OCI-LY7 (cell line): Measurements from ENCODE around the gene MAGIX.

Source experiments
- EZH2phosphoT487 ChIP-seq: fragments of 200-600 bp; sonication (generic); IDR thresholded peaks from 2 replicates; pipeline ENCODE4 v1.6.1; 2018; ENCODE audit warnings: low read depth, borderline replicate concordance, mild to moderate bottlenecking, mixed run types, antibody characterized with exemption, low read length, moderate library complexity, mixed read lengths
- TF ChIP-seq, protein P1 (sequence below): fragments of 200-600 bp; sonication (generic); conservative IDR thresholded peaks from 2 replicates; pipeline ENCODE4 v1.5.1; 2014; ENCODE audit warnings: mild to moderate bottlenecking, antibody characterized with exemption, low read length, moderate library complexity, mixed read lengths

- TF ChIP-seq, protein P1, sequence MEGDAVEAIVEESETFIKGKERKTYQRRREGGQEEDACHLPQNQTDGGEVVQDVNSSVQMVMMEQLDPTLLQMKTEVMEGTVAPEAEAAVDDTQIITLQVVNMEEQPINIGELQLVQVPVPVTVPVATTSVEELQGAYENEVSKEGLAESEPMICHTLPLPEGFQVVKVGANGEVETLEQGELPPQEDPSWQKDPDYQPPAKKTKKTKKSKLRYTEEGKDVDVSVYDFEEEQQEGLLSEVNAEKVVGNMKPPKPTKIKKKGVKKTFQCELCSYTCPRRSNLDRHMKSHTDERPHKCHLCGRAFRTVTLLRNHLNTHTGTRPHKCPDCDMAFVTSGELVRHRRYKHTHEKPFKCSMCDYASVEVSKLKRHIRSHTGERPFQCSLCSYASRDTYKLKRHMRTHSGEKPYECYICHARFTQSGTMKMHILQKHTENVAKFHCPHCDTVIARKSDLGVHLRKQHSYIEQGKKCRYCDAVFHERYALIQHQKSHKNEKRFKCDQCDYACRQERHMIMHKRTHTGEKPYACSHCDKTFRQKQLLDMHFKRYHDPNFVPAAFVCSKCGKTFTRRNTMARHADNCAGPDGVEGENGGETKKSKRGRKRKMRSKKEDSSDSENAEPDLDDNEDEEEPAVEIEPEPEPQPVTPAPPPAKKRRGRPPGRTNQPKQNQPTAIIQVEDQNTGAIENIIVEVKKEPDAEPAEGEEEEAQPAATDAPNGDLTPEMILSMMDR, result no peak
- TF ChIP-seq EZH2phosphoT487, result no peak
These were observed 50.3 kb downstream of the MAGIX start for GRCh38 chrX:49212861-49213260.
